GM12891 (cell line): Measurements from ENCODE around the gene CCR7.

Experiments
- POLR2AphosphoS5 ChIP-seq: IDR thresholded peaks from 2 replicates; pipeline ENCODE4 v1.6.1; 2011; ENCODE audit warnings: low read depth, low read length, control low read depth
- TAF1 ChIP-seq: IDR thresholded peaks from 2 replicates; pipeline ENCODE4 v1.6.1; 2011; ENCODE audit warnings: low read depth, low read length, control low read depth

GRCh38 chr17:40517981-40518380 is 47.3 kb downstream of the CCR7 start:
- TF ChIP-seq POLR2AphosphoS5 (no peak), TAF1 (no peak)
